Fibroblast of lung (primary cell): ENCODE measurements around the gene GPRC6A. TPM values are rescaled to one million over a fixed set of nuclear protein-coding genes. Genes with fewer than 3 reads are reported as not detected.

Experiments
- DNase-seq, 2 donors: peaks; one replicate each; pipeline versions ENCODE4 v3.0.0 to v3.0.0-alpha.2; 2010; ENCODE audit warnings: low read depth in 2 of 2
- H2AFZ ChIP-seq: 2 replicates; pipeline ENCODE4 v1.5.1; 2012; ENCODE audit warnings: low read length, control low read depth, inconsistent platforms
- H3K27ac ChIP-seq: 2 replicates; pipeline ENCODE4 v1.5.1; 2011; ENCODE audit warnings: low read length, control low read depth; ENCODE audit not compliant: insufficient read depth
- H3K27me3 ChIP-seq: 2 replicates; pipeline ENCODE4 v1.5.1; 2011; ENCODE audit warnings: mild to moderate bottlenecking, low read length; ENCODE audit not compliant: control insufficient read depth, insufficient read depth
- H3K36me3 ChIP-seq: 2 replicates; pipeline ENCODE4 v1.5.1; 2011; ENCODE audit warnings: low read length; ENCODE audit not compliant: control insufficient read depth, insufficient read depth
- H3K4me1 ChIP-seq: 2 replicates; pipeline ENCODE4 v1.5.1; 2011; ENCODE audit warnings: low read length; ENCODE audit not compliant: control insufficient read depth, insufficient read depth; ENCODE audit errors: extremely low read depth
- H3K4me2 ChIP-seq: 2 replicates; pipeline ENCODE4 v1.5.1; 2011; ENCODE audit warnings: low read length, control low read depth; ENCODE audit not compliant: insufficient read depth; ENCODE audit errors: extremely low read depth
- H3K4me3 ChIP-seq, 4 experiments: fragments of 200-600 bp in 1 of 4; sonication (generic) in 1 of 4; replicated peaks in 1 of 4; 2 replicates each; pipeline ENCODE4 v1.5.1; 2011 to 2016; ENCODE audit warnings: low read length in 4 of 4, low read depth in 3 of 4, mild to moderate bottlenecking in 3 of 4, control low read depth in 2 of 4, inconsistent platforms in 1 of 4, mixed read lengths in 1 of 4; ENCODE audit not compliant: insufficient read depth in 1 of 4; ENCODE audit errors: control extremely low read depth in 1 of 4
- H3K79me2 ChIP-seq: 2 replicates; pipeline ENCODE4 v1.5.1; 2012; ENCODE audit warnings: mild to moderate bottlenecking, low read length, inconsistent platforms; ENCODE audit not compliant: control insufficient read depth, insufficient read depth
- H3K9ac ChIP-seq: 2 replicates; pipeline ENCODE4 v1.5.1; 2011; ENCODE audit warnings: mild to moderate bottlenecking, low read length, control low read depth; ENCODE audit not compliant: insufficient read depth
- H3K9me3 ChIP-seq: 2 replicates; pipeline ENCODE4 v1.5.1; 2012; ENCODE audit warnings: low read depth, low read length; ENCODE audit not compliant: control insufficient read depth, insufficient read depth
- H4K20me1 ChIP-seq: 2 replicates; pipeline ENCODE4 v1.5.1; 2011; ENCODE audit warnings: low read length; ENCODE audit not compliant: control insufficient read depth, insufficient read depth; ENCODE audit errors: extremely low read depth
- CTCF ChIP-seq, 2 donors: IDR thresholded peaks in 1 of 2; conservative IDR thresholded peaks in 1 of 2; 1 replicate in 1 of 2; 2 replicates in 1 of 2; pipeline ENCODE4 v1.5.1; 2011 to 2012; ENCODE audit warnings: low read length in 2 of 2, control low read depth in 1 of 2, inconsistent platforms in 1 of 2, low read depth in 1 of 2, mild to moderate bottlenecking in 1 of 2
- EZH2 ChIP-seq: IDR thresholded peaks from 2 replicates; pipeline ENCODE4 v1.5.1; 2012; ENCODE audit warnings: low read length, control low read depth, mild to moderate bottlenecking; ENCODE audit errors: missing control alignments
- polyA plus RNA-seq, 2 donors: library from polyadenylated mRNA; depleted of rRNA in 1 of 2; stranded (reverse) in 1 of 2; unstranded in 1 of 2; fragments of >200 nt; gene quantifications; 2 replicates each; pipeline ENCODE4 v1.2.1, GENCODE V29; 2011 to 2012; ENCODE audit warnings: missing spikeins in 1 of 2
- total RNA-seq: library from RNA; depleted of rRNA; stranded (reverse); fragments of >200 nt; gene quantifications from 2 replicates; pipeline ENCODE4 v1.2.1, GENCODE V29; 2014

GPRC6A gene
- total and polyA plus RNA-seq, 2 donors (not counting 1 experiment from before 2014, with no cell fraction given): not detected

GRCh38 chr6:116801971-116802370 lies 26.9 kb downstream of the GPRC6A start:
- H3K4me1 ChIP-seq: no peaks in the 10 kb centered on the region
- H3K9me3 ChIP-seq: no peaks in the 10 kb centered on the region
- TF ChIP-seq EZH2 (no peak), CTCF (conservative IDR thresholded peaks at IDR 0.05 in 1 of 2, IDR thresholded peaks at IDR 0.05 in 1 of 2; ENCODE audit: low read depth in 1 of 2, low read length in 2 of 2) (no peak)
- no peaks in the 10 kb centered on the region for H3K79me2 ChIP-seq
- DNase-seq: no peak
- no peak overlapping the region for H3K4me2 ChIP-seq
- no peak overlapping the region for H3K27ac ChIP-seq
- no peaks in the 10 kb centered on the region for H4K20me1 ChIP-seq
- H3K9ac ChIP-seq: no peak overlapping the region
- no peaks in the 10 kb centered on the region for H3K36me3 ChIP-seq
- H2AFZ ChIP-seq: no peak overlapping the region
- no peak overlapping the region for H3K4me3 ChIP-seq
- H3K27me3 ChIP-seq: no peaks in the 10 kb centered on the region

GRCh38 chr6:116799945-116800344 lies 28.9 kb downstream of the GPRC6A start:
- Histone ChIP-seq H3K27ac (no peak overlapping the region), H4K20me1 (no peaks in the 10 kb centered on the region), H3K79me2 (no peaks in the 10 kb centered on the region), H3K4me1 (no peaks in the 10 kb centered on the region), H2AFZ (no peak overlapping the region), H3K9ac (no peak overlapping the region), H3K4me3 (no peak overlapping the region), H3K27me3 (no peaks in the 10 kb centered on the region), H3K4me2 (no peak overlapping the region), H3K9me3 (no peaks in the 10 kb centered on the region), H3K36me3 (no peaks in the 10 kb centered on the region)
- TF ChIP-seq EZH2 (no peak), CTCF (conservative IDR thresholded peaks at IDR 0.05 in 1 of 2, IDR thresholded peaks at IDR 0.05 in 1 of 2; ENCODE audit: low read depth in 1 of 2, low read length in 2 of 2) (no peak)
- DNase-seq: no peak

GRCh38 chr6:116797585-116797984 lies 31.3 kb downstream of the GPRC6A start:
- no peak for DNase-seq
- Histone ChIP-seq H3K27me3 (no peaks in the 10 kb centered on the region), H3K79me2 (no peaks in the 10 kb centered on the region), H3K4me2 (no peak overlapping the region), H3K36me3 (no peaks in the 10 kb centered on the region), H2AFZ (no peak overlapping the region), H3K4me1 (no peaks in the 10 kb centered on the region), H4K20me1 (no peaks in the 10 kb centered on the region), H3K9me3 (no peaks in the 10 kb centered on the region), H3K4me3 (no peak overlapping the region), H3K27ac (no peak overlapping the region), H3K9ac (no peak overlapping the region)
- TF ChIP-seq EZH2 (no peak), CTCF (conservative IDR thresholded peaks at IDR 0.05 in 1 of 2, IDR thresholded peaks at IDR 0.05 in 1 of 2; ENCODE audit: low read depth in 1 of 2, low read length in 2 of 2) (no peak)
